Keratinocyte (primary cell): ENCODE data around the gene KLHL21. TPM values are rescaled to one million over a fixed set of nuclear protein-coding genes. Genes with fewer than 3 reads are reported as not detected.
"Not testable (repeated sequence)": the region's sequence is repeated elsewhere in the genome, so short reads cannot be mapped to it uniquely, and the experiment has no call there.

Source experiments
- DNase-seq: peaks from one replicate; pipeline ENCODE4 v3.0.0-alpha.2; 2011; ENCODE audit warnings: low read depth, missing footprints, low spot score
- FAIRE-seq: peaks from 2 replicates; lab custom pipeline; 2011; peaks lifted over from hg19 to GRCh38; lab: Jason Lieb, UNC
- H2AFZ ChIP-seq: 2 replicates; pipeline ENCODE4 v1.6.0; 2012; ENCODE audit warnings: low read length, control low read depth, inconsistent platforms; ENCODE audit not compliant: control insufficient read depth
- H3K27ac ChIP-seq: 2 replicates; pipeline ENCODE4 v1.5.1; 2011; ENCODE audit warnings: low read length; ENCODE audit not compliant: control insufficient read depth, insufficient read depth
- H3K27me3 ChIP-seq: 3 replicates; pipeline ENCODE4 v1.6.0; 2011; ENCODE audit warnings: low read length; ENCODE audit not compliant: control insufficient read depth, insufficient read depth; ENCODE audit errors: extremely low read depth
- H3K36me3 ChIP-seq, 2 experiments: 2 replicates in 1 of 2; 3 replicates in 1 of 2; pipeline ENCODE4 v1.5.1; 2011; ENCODE audit warnings: low read length in 2 of 2, mild to moderate bottlenecking in 1 of 2; ENCODE audit not compliant: control insufficient read depth in 2 of 2, insufficient read depth in 2 of 2; ENCODE audit errors: extremely low read depth in 1 of 2
- H3K4me1 ChIP-seq: 3 replicates; pipeline ENCODE4 v1.5.1; 2011; ENCODE audit warnings: low read length; ENCODE audit not compliant: control insufficient read depth, insufficient read depth; ENCODE audit errors: extremely low read depth
- H3K4me2 ChIP-seq: 3 replicates; pipeline ENCODE4 v1.6.0; 2011; ENCODE audit warnings: low read depth, low read length; ENCODE audit not compliant: control insufficient read depth, insufficient read depth; ENCODE audit errors: extremely low read depth
- H3K4me3 ChIP-seq, 3 experiments: fragments of 200-600 bp in 1 of 3; sonication (generic) in 1 of 3; 2 replicates in 2 of 3; 3 replicates in 1 of 3; pipeline ENCODE4 v1.5.1; 2011 to 2016; ENCODE audit warnings: low read length in 3 of 3, mild to moderate bottlenecking in 3 of 3, control low read depth in 2 of 3, inconsistent platforms in 1 of 3, low read depth in 1 of 3, mixed read lengths in 1 of 3, mixed run types in 1 of 3, moderate library complexity in 1 of 3; ENCODE audit not compliant: control insufficient read depth in 2 of 3, insufficient read depth in 2 of 3; ENCODE audit errors: extremely low read depth in 1 of 3
- H3K79me2 ChIP-seq: 2 replicates; pipeline ENCODE4 v1.6.0; 2012; ENCODE audit warnings: low read length; ENCODE audit not compliant: control insufficient read depth, insufficient read depth
- H3K9ac ChIP-seq: 3 replicates; pipeline ENCODE4 v1.6.0; 2011; ENCODE audit warnings: low read length; ENCODE audit not compliant: control insufficient read depth, insufficient read depth; ENCODE audit errors: extremely low read depth
- H3K9me1 ChIP-seq: 3 replicates; pipeline ENCODE4 v1.6.0; 2011; ENCODE audit warnings: low read length; ENCODE audit not compliant: control insufficient read depth, insufficient read depth; ENCODE audit errors: extremely low read depth
- H3K9me3 ChIP-seq: 2 replicates; pipeline ENCODE4 v1.5.1; 2012; ENCODE audit warnings: low read depth, low read length; ENCODE audit not compliant: control insufficient read depth
- H4K20me1 ChIP-seq: 3 replicates; pipeline ENCODE4 v1.6.0; 2011; ENCODE audit warnings: low read length; ENCODE audit not compliant: control insufficient read depth, insufficient read depth; ENCODE audit errors: extremely low read depth
- CTCF ChIP-seq, 3 experiments: IDR thresholded peaks in 1 of 3; conservative IDR thresholded peaks in 1 of 3; optimal IDR thresholded peaks in 1 of 3; 2 replicates in 2 of 3; 3 replicates in 1 of 3; pipeline versions ENCODE3 to v1.5.1; 2011; ENCODE audit warnings: low read length in 3 of 3, mild to moderate bottlenecking in 3 of 3, moderate library complexity in 2 of 3, control low read depth in 1 of 3, inconsistent platforms in 1 of 3; ENCODE audit not compliant: insufficient read depth in 2 of 3; ENCODE audit errors: extremely low read depth in 1 of 3
- EZH2 ChIP-seq: IDR thresholded peaks from one replicate; pipeline ENCODE4 v1.6.1; 2012; ENCODE audit warnings: inconsistent platforms, mild to moderate bottlenecking, low read length, moderate library complexity
- dilution Hi-C: fragments of 300-500 bp; cut with MboI; formaldehyde crosslinking; loops from one replicate; pipeline ENCODE4 v1.7.0; 2020; ENCODE audit warnings: low sequenced_read_pairs; ENCODE audit not compliant: extremely low pct_ligation_motif_present
- polyA plus RNA-seq, 5 experiments: library from polyadenylated mRNA; depleted of rRNA in 3 of 5; stranded (reverse) in 3 of 5; stranded (forward) in 1 of 5; unstranded in 1 of 5; fragments of >200 nt; gene quantifications; 1 replicate in 1 of 5; 2 replicates in 3 of 5; 3 replicates in 1 of 5; pipeline versions ENCODE4 v1.2.1 to v1.2.3, GENCODE V29; 2011 to 2012; ENCODE audit warnings: missing spikeins in 2 of 5, low read depth in 1 of 5, low replicate concordance in 1 of 5

Gene KLHL21
- polyA plus RNA-seq, 1 donor (not counting 4 experiments of a cell fraction or from before 2014, with no cell fraction given) = 24.8 TPM

- DNase-seq = no peak
- Histone ChIP-seq H3K4me1 (no peaks in the 10 kb centered on the region), H3K27ac (no peak overlapping the region), H3K36me3 (no peaks in the 10 kb centered on the region), H2AFZ (no peak overlapping the region), H4K20me1 (no peaks in the 10 kb centered on the region), H3K4me2 (no peak overlapping the region), H3K27me3 (peaks cover 19% of the 10 kb centered on the region), H3K4me3 (no peak overlapping the region), H3K9me3 (no peaks in the 10 kb centered on the region), H3K9ac (no peak overlapping the region), H3K9me1 (no peaks in the 10 kb centered on the region), H3K79me2 (no peaks in the 10 kb centered on the region)
- dilution Hi-C loops = no loop called here
- FAIRE-seq = no peak
- TF ChIP-seq EZH2 = no peak
- TF ChIP-seq CTCF (optimal IDR thresholded peaks at IDR 0.05 in 1 of 3, IDR thresholded peaks at IDR 0.05 in 1 of 3, conservative IDR thresholded peaks at IDR 0.05 in 1 of 3; ENCODE audit: extremely low read depth in 1 of 3, insufficient read depth in 2 of 3, low read length in 3 of 3) = no peak
These were observed 33.6 kb downstream of the KLHL21 start for GRCh38 chr1:6569033-6569432.

GRCh38 chr1:6560267-6560666 is 42.4 kb downstream of the KLHL21 start:
- Histone ChIP-seq H2AFZ (no peak overlapping the region), H3K79me2 (no peaks in the 10 kb centered on the region)
- dilution Hi-C loops = no loop called here

GRCh38 chr1:6559161-6559560 is 43.5 kb downstream of the KLHL21 start:
- H3K9ac ChIP-seq, H4K20me1 ChIP-seq, H3K9me3 ChIP-seq, dilution Hi-C loops, H3K4me1 ChIP-seq, H3K79me2 ChIP-seq, H3K9me1 ChIP-seq, H3K4me3 ChIP-seq, H3K4me2 ChIP-seq, H3K27ac ChIP-seq, DNase-seq, H3K36me3 ChIP-seq, H2AFZ ChIP-seq, H3K27me3 ChIP-seq, FAIRE-seq: not testable (repeated sequence)

More at GRCh38 chr1:6560267-6560666, 42.4 kb downstream of the KLHL21 start:
- Histone ChIP-seq H3K9me3 (no peaks in the 10 kb centered on the region), H3K27me3 (peaks cover 16% of the 10 kb centered on the region), H3K27ac (no peak overlapping the region), H3K4me1 (no peaks in the 10 kb centered on the region), H4K20me1 (no peaks in the 10 kb centered on the region), H3K9ac (no peak overlapping the region), H3K9me1 (no peaks in the 10 kb centered on the region), H3K4me3 (no peak overlapping the region), H3K4me2 (no peak overlapping the region), H3K36me3 (no peaks in the 10 kb centered on the region)
- FAIRE-seq = no peak
- TF ChIP-seq CTCF (optimal IDR thresholded peaks at IDR 0.05 in 1 of 3, IDR thresholded peaks at IDR 0.05 in 1 of 3, conservative IDR thresholded peaks at IDR 0.05 in 1 of 3; ENCODE audit: extremely low read depth in 1 of 3, insufficient read depth in 2 of 3, low read length in 3 of 3) (no peak), EZH2 (no peak)
- no peak for DNase-seq
